Measurements from ENCODE around the gene SIPA1L2. TPM values are rescaled to one million over a fixed set of nuclear protein-coding genes. Genes with fewer than 3 reads are reported as not detected.
"Not testable (repeated sequence)": the region's sequence is repeated elsewhere in the genome, so short reads cannot be mapped to it uniquely, and the experiment has no call there.

Gene SIPA1L2
- total and polyA plus RNA-seq, 2 donors: 3.2 to 6.4 TPM

GRCh38 chr1:232622981-232623380 lies 7.0 kb downstream of the SIPA1L2 start:
- Histone ChIP-seq H3K27ac (ENCODE audit: low read depth in 1 of 2, low read length in 1 of 2) (no peak overlapping the region), H3K36me3 (ENCODE audit: control insufficient read depth in 2 of 2, insufficient read depth in 2 of 2, low read length in 1 of 2) (no peaks in the 10 kb centered on the region), H3K27me3 (ENCODE audit: control insufficient read depth in 2 of 2, insufficient read depth in 1 of 2, low read length in 1 of 2) (peaks cover 1 to 2% of the 10 kb centered on the region in 2 donors), H3K9me3 (ENCODE audit: control insufficient read depth in 2 of 2, insufficient read depth in 1 of 2, low read length in 1 of 2) (no peaks in the 10 kb centered on the region), H3K4me3 (ENCODE audit: low read length in 2 of 2) (no peak overlapping the region), H3K4me1 (ENCODE audit: control insufficient read depth in 2 of 2, insufficient read depth in 2 of 2, low read length in 2 of 2) (no peaks in the 10 kb centered on the region)
- WGBS: 94% methylated on average over 8 of the region's 8 CpGs
- no peak for DNase-seq (ENCODE audit: low read depth in 6 of 9, low spot score in 9 of 9)

GRCh38 chr1:232622378-232622777 lies 7.6 kb downstream of the SIPA1L2 start:
- no peak overlapping the region for H3K4me3 ChIP-seq (ENCODE audit: low read length in 2 of 2)
- no peaks in the 10 kb centered on the region for H3K4me1 ChIP-seq (ENCODE audit: control insufficient read depth in 2 of 2, insufficient read depth in 2 of 2, low read length in 2 of 2)
- DNase-seq (ENCODE audit: low read depth in 6 of 9, low spot score in 9 of 9): no peak
- H3K36me3 ChIP-seq (ENCODE audit: control insufficient read depth in 2 of 2, insufficient read depth in 2 of 2, low read length in 1 of 2): no peaks in the 10 kb centered on the region
- H3K9me3 ChIP-seq (ENCODE audit: control insufficient read depth in 2 of 2, insufficient read depth in 1 of 2, low read length in 1 of 2): no peaks in the 10 kb centered on the region
- H3K27me3 ChIP-seq (ENCODE audit: control insufficient read depth in 2 of 2, insufficient read depth in 1 of 2, low read length in 1 of 2): no peaks in the 10 kb centered on the region
- 55% methylated on average over 2 of the region's 2 CpGs for WGBS
- H3K27ac ChIP-seq (ENCODE audit: low read depth in 1 of 2, low read length in 1 of 2): no peak overlapping the region

- WGBS: 95% methylated on average over 3 of the region's 3 CpGs
- Histone ChIP-seq H3K4me3 (ENCODE audit: low read length in 2 of 2) (no peak overlapping the region), H3K4me1 (ENCODE audit: control insufficient read depth in 2 of 2, insufficient read depth in 2 of 2, low read length in 2 of 2) (no peaks in the 10 kb centered on the region)
Measured at GRCh38 chr1:232621050-232621449, 8.9 kb downstream of the SIPA1L2 start.

GRCh38 chr1:232620356-232620969 lies 9.5 kb downstream of the SIPA1L2 start:
- WGBS: 63% methylated on average over 6 of the region's 6 CpGs
- no peak overlapping the region for H3K4me3 ChIP-seq (ENCODE audit: low read length in 2 of 2)
- DNase-seq (ENCODE audit: low read depth in 6 of 9, low spot score in 9 of 9): no peak
- H3K9me3 ChIP-seq (ENCODE audit: control insufficient read depth in 2 of 2, insufficient read depth in 1 of 2, low read length in 1 of 2): no peaks in the 10 kb centered on the region
- no peaks in the 10 kb centered on the region for H3K36me3 ChIP-seq (ENCODE audit: control insufficient read depth in 2 of 2, insufficient read depth in 2 of 2, low read length in 1 of 2)
- no peaks in the 10 kb centered on the region for H3K27me3 ChIP-seq (ENCODE audit: control insufficient read depth in 2 of 2, insufficient read depth in 1 of 2, low read length in 1 of 2)
- H3K4me1 ChIP-seq (ENCODE audit: control insufficient read depth in 2 of 2, insufficient read depth in 2 of 2, low read length in 2 of 2): no peaks in the 10 kb centered on the region
- H3K27ac ChIP-seq (ENCODE audit: low read depth in 1 of 2, low read length in 1 of 2): no peak overlapping the region

More at GRCh38 chr1:232621050-232621449, 8.9 kb downstream of the SIPA1L2 start:
- H3K27me3 ChIP-seq (ENCODE audit: control insufficient read depth in 2 of 2, insufficient read depth in 1 of 2, low read length in 1 of 2): no peaks in the 10 kb centered on the region
- no peaks in the 10 kb centered on the region for H3K9me3 ChIP-seq (ENCODE audit: control insufficient read depth in 2 of 2, insufficient read depth in 1 of 2, low read length in 1 of 2)
- H3K36me3 ChIP-seq (ENCODE audit: control insufficient read depth in 2 of 2, insufficient read depth in 2 of 2, low read length in 1 of 2): no peaks in the 10 kb centered on the region
- H3K27ac ChIP-seq (ENCODE audit: low read depth in 1 of 2, low read length in 1 of 2): no peak overlapping the region
- no peak for DNase-seq (ENCODE audit: low read depth in 6 of 9, low spot score in 9 of 9)

GRCh38 chr1:232617237-232617636 lies 12.7 kb downstream of the SIPA1L2 start:
- WGBS: 96% methylated on average over 1 of the region's 1 CpG
- no peak overlapping the region for H3K27ac ChIP-seq (ENCODE audit: low read depth in 1 of 2, low read length in 1 of 2)
- no peaks in the 10 kb centered on the region for H3K36me3 ChIP-seq (ENCODE audit: control insufficient read depth in 2 of 2, insufficient read depth in 2 of 2, low read length in 1 of 2)
- no peaks in the 10 kb centered on the region for H3K4me1 ChIP-seq (ENCODE audit: control insufficient read depth in 2 of 2, insufficient read depth in 2 of 2, low read length in 2 of 2)
- no peak overlapping the region for H3K4me3 ChIP-seq (ENCODE audit: low read length in 2 of 2)
- no peaks in the 10 kb centered on the region for H3K9me3 ChIP-seq (ENCODE audit: control insufficient read depth in 2 of 2, insufficient read depth in 1 of 2, low read length in 1 of 2)
- no peak for DNase-seq (ENCODE audit: low read depth in 6 of 9, low spot score in 9 of 9)
- no peaks in the 10 kb centered on the region for H3K27me3 ChIP-seq (ENCODE audit: control insufficient read depth in 2 of 2, insufficient read depth in 1 of 2, low read length in 1 of 2)

- Histone ChIP-seq H3K9me3 (ENCODE audit: control insufficient read depth in 2 of 2, insufficient read depth in 1 of 2, low read length in 1 of 2) (no peaks in the 10 kb centered on the region), H3K4me3 (ENCODE audit: low read length in 2 of 2) (no peak overlapping the region), H3K27ac (ENCODE audit: low read depth in 1 of 2, low read length in 1 of 2) (no peak overlapping the region), H3K27me3 (ENCODE audit: control insufficient read depth in 2 of 2, insufficient read depth in 1 of 2, low read length in 1 of 2) (no peaks in the 10 kb centered on the region), H3K36me3 (ENCODE audit: control insufficient read depth in 2 of 2, insufficient read depth in 2 of 2, low read length in 1 of 2) (no peaks in the 10 kb centered on the region), H3K4me1 (ENCODE audit: control insufficient read depth in 2 of 2, insufficient read depth in 2 of 2, low read length in 2 of 2) (no peaks in the 10 kb centered on the region)
- WGBS: 97% methylated on average over 4 of the region's 4 CpGs
- no peak for DNase-seq (ENCODE audit: low read depth in 6 of 9, low spot score in 9 of 9)
Measured at GRCh38 chr1:232615306-232615800, 14.6 kb downstream of the SIPA1L2 start.

- H3K9me3 ChIP-seq (ENCODE audit: control insufficient read depth in 2 of 2, insufficient read depth in 1 of 2, low read length in 1 of 2): no peaks in the 10 kb centered on the region
- H3K4me1 ChIP-seq (ENCODE audit: control insufficient read depth in 2 of 2, insufficient read depth in 2 of 2, low read length in 2 of 2): no peaks in the 10 kb centered on the region
- no peak for DNase-seq (ENCODE audit: low read depth in 6 of 9, low spot score in 9 of 9)
- H3K4me3 ChIP-seq (ENCODE audit: low read length in 2 of 2): no peak overlapping the region
- no peak overlapping the region for H3K27ac ChIP-seq (ENCODE audit: low read depth in 1 of 2, low read length in 1 of 2)
- no peaks in the 10 kb centered on the region for H3K36me3 ChIP-seq (ENCODE audit: control insufficient read depth in 2 of 2, insufficient read depth in 2 of 2, low read length in 1 of 2)
- H3K27me3 ChIP-seq (ENCODE audit: control insufficient read depth in 2 of 2, insufficient read depth in 1 of 2, low read length in 1 of 2): no peaks in the 10 kb centered on the region
Measured at GRCh38 chr1:232614811-232615210, 15.1 kb downstream of the SIPA1L2 start.

GRCh38 chr1:232613752-232614381 lies 16.1 kb downstream of the SIPA1L2 start:
- DNase-seq (ENCODE audit: low read depth in 6 of 9, low spot score in 9 of 9): no peak
- H3K27ac ChIP-seq (ENCODE audit: low read depth in 1 of 2, low read length in 1 of 2): no peak overlapping the region
- H3K9me3 ChIP-seq (ENCODE audit: control insufficient read depth in 2 of 2, insufficient read depth in 1 of 2, low read length in 1 of 2): no peaks in the 10 kb centered on the region
- no peaks in the 10 kb centered on the region for H3K36me3 ChIP-seq (ENCODE audit: control insufficient read depth in 2 of 2, insufficient read depth in 2 of 2, low read length in 1 of 2)
- 93% methylated on average over 5 of the region's 5 CpGs for WGBS
- no peaks in the 10 kb centered on the region for H3K27me3 ChIP-seq (ENCODE audit: control insufficient read depth in 2 of 2, insufficient read depth in 1 of 2, low read length in 1 of 2)
- H3K4me1 ChIP-seq (ENCODE audit: control insufficient read depth in 2 of 2, insufficient read depth in 2 of 2, low read length in 2 of 2): no peaks in the 10 kb centered on the region
- H3K4me3 ChIP-seq (ENCODE audit: low read length in 2 of 2): no peak overlapping the region

- WGBS: 96% methylated on average over 7 of the region's 7 CpGs
- not testable (repeated sequence) for H3K4me1 ChIP-seq (ENCODE audit: control insufficient read depth in 2 of 2, insufficient read depth in 2 of 2, low read length in 2 of 2); H3K9me3 ChIP-seq (ENCODE audit: control insufficient read depth in 2 of 2, insufficient read depth in 1 of 2, low read length in 1 of 2); DNase-seq (ENCODE audit: low read depth in 6 of 9, low spot score in 9 of 9); H3K27ac ChIP-seq (ENCODE audit: low read depth in 1 of 2, low read length in 1 of 2); H3K27me3 ChIP-seq (ENCODE audit: control insufficient read depth in 2 of 2, insufficient read depth in 1 of 2, low read length in 1 of 2); H3K4me3 ChIP-seq (ENCODE audit: low read length in 2 of 2); H3K36me3 ChIP-seq (ENCODE audit: control insufficient read depth in 2 of 2, insufficient read depth in 2 of 2, low read length in 1 of 2)
Measured at GRCh38 chr1:232612836-232613235, 17.1 kb downstream of the SIPA1L2 start.

Data from thymus (tissue), 11 donors.